NK-92 (cell line): ENCODE measurements around the gene STRAP.
"Not testable (repeated sequence)": the region's sequence is repeated elsewhere in the genome, so short reads cannot be mapped to it uniquely, and the experiment has no call there.

Experiments used
- DNase-seq: peaks from one replicate; lab custom pipeline; 2025; ENCODE audit not compliant: unreplicated experiment; lab: John Stamatoyannopoulos, UW

STRAP gene

DNA sequence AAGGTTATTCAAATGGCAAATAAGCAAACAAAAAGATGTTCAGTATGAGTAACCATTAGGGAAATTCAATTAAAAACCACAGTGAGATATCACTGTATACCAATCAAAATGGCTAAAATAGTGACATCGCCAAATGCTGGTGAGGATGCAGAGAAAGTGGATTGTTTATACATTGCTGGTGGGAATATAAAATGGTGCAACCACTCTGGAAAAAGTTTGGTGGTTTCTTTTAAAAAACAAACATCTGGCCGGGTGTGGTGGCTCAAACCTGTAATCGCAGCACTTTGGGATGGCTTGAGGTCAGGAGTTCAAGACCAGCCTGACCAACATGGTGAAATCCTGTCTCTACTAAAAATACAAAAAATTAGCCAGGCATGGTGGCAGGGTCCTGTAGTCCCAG is 14.0 kb upstream of the STRAP start:
- DNase-seq = no peak

- no peak for DNase-seq
Measured at GRCh38 chr12:15873556-15873955, 8.6 kb upstream of the STRAP start.

DNA sequence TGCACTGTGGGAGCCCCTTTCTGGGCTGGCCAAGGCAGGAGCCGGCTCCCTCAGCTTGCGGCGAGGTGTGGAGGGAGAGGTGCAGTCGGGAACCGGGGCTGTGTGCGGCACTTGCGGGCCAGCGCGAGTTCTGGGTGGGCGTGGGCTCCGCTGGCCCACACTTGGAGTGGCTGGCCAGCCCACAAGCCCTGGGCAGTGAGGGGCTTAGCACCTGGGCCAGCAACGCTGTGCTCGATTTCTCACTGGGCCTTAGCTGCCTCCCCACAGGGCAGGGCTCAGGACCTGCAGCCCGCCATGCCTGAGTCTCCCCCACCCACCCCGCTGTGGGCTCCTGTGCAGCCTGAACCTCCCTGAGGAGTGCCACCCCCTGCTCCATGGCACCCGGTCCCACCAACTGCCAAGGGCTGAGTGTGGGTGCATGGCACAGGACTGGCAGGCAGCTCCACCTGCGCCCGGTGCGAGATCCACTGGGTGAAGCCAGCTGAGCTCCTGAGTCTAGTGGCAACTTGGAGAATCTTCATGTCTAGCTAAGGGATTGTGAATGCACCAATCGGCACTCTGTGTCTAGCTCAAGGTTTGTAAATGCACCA is 7.5 kb upstream of the STRAP start:
- not testable (repeated sequence) for DNase-seq

DNA sequence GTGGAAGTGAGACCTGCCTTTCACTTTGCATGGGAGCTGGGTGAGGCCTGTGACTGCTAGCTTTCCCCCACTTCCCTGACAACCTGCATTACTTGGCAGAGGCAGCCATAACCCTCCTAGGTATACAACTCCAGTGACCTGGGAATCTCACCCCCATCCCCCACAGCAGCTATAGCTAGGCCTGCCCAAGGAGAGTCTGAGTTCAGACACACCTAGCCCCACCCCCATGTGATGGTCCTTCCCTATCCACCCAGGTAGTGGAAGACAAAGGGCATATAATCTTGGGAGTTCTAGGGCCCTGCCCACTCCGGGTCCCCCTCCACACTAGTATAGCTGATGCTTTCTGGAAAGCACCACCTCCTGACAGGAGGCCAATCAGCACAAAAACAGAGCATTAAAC is 6.3 kb upstream of the STRAP start:
- DNase-seq = no peak

DNA sequence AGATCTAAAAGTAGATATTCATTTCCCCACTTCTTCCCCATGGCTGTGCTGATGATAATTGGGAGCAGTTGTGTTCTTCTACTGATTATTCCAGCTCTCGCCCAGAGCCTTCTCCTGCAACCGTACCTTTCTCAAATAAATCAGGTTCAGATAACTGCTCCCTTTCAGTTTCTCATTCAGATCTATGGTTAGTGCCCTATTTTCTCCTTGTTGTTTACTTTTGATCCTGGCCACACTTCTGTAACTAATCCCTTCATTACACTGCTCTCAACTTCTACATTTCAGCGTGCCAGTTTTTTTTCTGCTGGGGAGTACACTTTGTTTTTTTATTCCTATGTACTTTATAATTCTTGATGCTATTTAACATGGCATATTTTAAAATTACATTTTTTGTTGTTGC is 2.8 kb upstream of the STRAP start:
- no peak for DNase-seq

DNA sequence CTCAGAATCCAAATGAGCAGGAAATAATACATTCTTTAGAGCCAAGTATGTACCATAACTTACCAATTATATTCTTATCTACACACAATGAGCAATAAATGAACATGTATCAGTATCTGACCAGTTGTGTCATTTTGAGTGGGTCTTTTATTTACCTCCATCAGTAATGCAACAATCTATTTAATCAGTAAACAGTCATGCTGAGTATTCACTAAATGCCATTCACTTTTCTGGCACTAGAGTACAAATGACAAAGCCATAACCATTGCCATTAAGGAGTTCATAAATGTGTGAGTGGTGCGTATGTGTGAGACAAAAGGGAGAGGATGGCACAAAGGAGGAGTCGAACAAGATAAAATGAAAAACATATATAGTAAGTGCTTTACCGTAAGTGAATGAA is 1.5 kb upstream of the STRAP start:
- DNase-seq = no peak

DNA sequence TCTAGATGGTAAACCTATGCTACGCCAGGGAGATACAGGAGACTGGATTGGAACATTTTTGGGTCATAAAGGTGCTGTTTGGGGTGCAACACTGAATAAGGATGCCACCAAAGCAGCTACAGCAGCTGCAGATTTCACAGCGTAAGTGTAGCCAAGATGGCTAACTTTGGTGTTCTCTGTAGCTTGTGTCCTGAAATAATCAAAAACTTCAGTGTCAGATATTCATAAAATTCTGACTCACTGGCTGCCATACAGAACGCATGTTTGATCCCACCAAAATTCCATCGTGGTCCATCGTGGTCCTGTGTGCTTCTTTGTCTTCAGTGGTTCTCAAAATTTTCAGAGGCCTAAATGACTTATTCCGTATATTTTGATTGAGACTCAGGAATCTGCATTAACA is 1.3 kb downstream of the STRAP start:
- no peak for DNase-seq

GRCh38 chr12:15886372-15887042 is 4.3 kb downstream of the STRAP start:
- DNase-seq = no peak

DNA sequence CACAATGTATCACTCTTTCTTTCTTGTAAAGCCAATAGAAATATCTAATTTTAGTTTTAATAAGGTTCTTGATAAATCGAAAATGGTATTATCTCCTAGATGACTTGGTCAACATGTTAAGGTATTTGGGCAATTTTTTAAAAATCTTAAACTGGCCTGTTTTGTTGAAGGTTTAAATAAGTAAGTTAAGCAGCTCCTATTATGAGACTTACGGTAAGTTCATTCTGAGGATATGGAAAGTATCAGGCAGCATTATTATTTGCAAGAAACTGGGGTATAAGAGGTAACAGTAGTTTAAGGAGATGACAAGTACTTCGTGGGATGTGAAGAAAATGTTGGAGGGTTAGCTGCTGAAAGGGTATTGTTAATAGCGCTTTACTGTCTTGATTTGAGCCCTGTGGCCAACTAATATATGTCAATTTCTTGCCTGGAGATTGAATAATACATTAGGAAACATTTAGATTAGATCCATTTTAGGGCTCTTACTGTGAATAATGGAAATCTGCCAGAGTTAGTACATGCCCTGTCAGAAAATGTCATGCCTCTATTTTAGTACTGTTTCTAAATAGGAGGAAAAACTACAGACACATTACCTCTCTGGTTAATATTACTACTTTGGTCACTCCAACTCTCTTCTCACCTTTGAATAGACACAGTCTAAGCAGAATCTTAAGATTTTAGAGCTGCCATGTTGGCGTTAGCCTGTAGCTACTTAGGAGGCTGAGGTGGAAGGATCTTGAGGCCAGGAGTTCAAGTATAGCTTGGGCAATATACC is 5.0 kb downstream of the STRAP start:
- DNase-seq = no peak

- no peak for DNase-seq
Measured at GRCh38 chr12:15892645-15893259, 10.6 kb downstream of the STRAP start.

- no peak for DNase-seq
Measured at GRCh38 chr12:15893260-15893659, 11.1 kb downstream of the STRAP start.

DNA sequence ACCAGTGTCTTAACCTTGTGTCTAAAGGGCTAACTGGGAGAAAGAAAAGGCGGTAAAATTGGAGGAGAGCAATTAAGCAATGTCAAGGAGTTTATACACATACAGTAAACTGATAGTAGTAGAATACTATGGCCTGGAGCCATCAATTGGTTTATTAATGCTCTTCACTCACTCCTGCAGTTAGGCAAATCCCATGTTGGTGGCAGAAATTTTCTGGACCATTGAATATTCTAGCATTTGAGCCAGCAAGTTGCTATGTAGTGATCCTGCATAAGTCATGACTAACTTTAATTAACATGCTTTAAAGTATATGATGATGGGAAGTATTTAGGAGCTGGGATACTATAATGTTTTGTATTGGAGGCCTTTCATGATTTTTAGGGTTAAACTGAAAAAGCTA is 14.7 kb downstream of the STRAP start:
- DNase-seq = no peak

DNA sequence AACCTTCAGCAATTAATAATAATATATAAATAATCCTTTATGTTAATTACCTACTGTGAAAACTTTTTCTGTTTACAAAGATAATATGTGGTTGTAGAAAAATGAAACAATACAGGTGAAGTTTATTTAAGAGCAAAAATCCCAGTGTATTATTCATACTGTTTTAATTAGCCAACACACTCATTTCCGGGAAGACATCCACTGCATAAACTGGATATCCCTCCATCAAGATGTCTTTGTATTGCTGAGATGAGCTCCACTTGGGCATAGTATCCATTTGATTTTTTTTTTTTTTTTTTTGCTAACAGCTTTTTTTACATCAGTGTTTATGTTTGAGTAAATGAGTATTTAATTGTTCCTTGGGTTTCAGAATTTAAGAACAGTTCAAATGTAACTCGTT is 15.2 kb downstream of the STRAP start:
- DNase-seq = no peak

GRCh38 chr12:15899282-15899870 is 17.2 kb downstream of the STRAP start:
- DNase-seq = no peak

- DNase-seq = no peak
Measured at GRCh38 chr12:15904378-15904920, 22.3 kb downstream of the STRAP start.

GRCh38 chr12:15910468-15910863 is 28.3 kb downstream of the STRAP start:
- DNase-seq = no peak

GRCh38 chr12:15910864-15911721 is 28.9 kb downstream of the STRAP start, which contains the start of gene DERA:
Gene DERA, plus strand, starts transcription at chr12:15911332. Its CDS starts 52 bp downstream, at chr12:15911384.
- DNase-seq = no peak

DNA sequence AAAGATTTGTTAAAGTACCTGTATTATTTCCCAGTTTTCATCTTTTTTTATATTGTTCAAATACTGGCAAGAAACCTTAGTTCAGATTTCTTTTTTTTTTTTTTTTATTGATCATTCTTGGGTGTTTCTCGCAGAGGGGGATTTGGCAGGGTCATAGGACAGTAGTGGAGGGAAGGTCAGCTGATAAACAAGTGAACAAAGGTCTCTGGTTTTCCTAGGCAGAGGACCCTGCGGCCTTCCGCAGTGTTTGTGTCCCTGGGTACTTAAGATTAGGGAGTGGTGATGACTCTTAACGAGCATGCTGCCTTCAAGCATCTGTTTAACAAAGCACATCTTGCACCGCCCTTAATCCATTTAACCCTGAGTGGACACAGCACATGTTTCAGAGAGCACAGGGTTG is 29.7 kb downstream of the STRAP start:
- not testable (repeated sequence) for DNase-seq

DNA sequence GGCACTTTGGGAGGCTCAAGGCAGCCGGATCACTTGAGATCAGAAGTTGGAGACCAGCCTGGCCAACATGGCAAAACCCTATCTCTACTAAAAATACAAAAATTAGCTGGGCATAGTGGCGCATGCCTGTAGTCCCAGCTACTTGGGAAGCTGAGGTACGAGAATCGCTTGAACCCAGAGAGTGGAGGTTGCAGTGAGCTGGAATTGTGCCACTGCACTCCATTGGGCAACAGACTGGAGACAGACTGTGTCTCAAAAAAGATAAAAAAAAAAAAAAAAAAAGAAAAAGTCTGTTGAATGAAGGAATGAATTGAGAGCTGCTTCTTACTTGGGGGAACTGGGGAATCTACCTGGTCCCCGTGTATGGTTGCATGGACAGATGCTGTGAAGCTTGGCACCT is 31.9 kb downstream of the STRAP start:
- DNase-seq = not testable (repeated sequence)

GRCh38 chr12:15918066-15918465 is 35.9 kb downstream of the STRAP start:
- DNase-seq = no peak
